GM18507 (cell line): ENCODE data around the gene PLA2R1.
"Not testable (repeated sequence)": the region's sequence is repeated elsewhere in the genome, so short reads cannot be mapped to it uniquely, and the experiment has no call there.

Source experiments
- DNase-seq: peaks from one replicate; pipeline ENCODE4 v3.0.0; 2011; ENCODE audit warnings: low read depth; ENCODE audit not compliant: insufficient read length; ENCODE audit errors: extremely low spot score
- FAIRE-seq: peaks from 2 replicates; lab custom pipeline; 2011; peaks lifted over from hg19 to GRCh38; lab: Jason Lieb, UNC

PLA2R1 gene

DNA sequence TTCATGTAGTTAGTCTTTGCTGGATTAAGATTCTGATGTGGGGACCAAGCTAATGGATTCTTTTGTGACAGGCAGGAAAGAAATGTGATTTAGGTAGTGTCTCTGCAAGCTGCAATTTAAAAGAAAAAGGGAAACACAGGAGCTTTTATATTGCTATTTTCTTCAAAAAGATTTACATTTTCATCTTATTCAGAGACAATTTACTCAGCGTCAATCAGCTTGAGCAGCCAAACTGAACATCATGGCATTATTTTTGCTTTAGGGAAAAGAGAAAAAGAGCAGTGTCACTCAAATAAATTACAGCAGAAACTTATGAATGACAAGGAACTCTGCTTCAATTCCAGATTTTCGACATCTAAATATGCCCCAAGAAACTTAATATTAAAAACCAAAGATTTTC lies 67.4 kb downstream of the PLA2R1 start:
- no peak for FAIRE-seq
- no peak for DNase-seq

DNA sequence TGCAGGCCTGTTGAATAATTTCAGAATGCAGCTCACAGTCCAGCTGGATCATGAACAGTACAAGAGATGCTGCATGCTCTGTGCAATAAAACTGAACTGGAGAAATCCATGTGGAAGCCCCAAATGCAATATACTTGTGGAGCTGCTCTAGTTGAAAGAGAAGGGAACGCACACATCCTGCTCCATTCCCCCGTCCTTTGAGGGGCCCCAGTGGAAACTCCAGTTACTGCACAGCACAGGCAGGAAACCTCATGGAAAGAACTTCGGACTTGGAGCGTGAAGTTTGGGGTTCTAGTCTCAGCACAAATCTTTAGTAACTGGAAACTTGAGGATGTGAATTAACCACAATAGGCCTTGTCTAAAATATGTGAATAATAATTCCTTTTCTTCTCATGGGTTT lies 73.2 kb downstream of the PLA2R1 start:
- no peak for DNase-seq

DNA sequence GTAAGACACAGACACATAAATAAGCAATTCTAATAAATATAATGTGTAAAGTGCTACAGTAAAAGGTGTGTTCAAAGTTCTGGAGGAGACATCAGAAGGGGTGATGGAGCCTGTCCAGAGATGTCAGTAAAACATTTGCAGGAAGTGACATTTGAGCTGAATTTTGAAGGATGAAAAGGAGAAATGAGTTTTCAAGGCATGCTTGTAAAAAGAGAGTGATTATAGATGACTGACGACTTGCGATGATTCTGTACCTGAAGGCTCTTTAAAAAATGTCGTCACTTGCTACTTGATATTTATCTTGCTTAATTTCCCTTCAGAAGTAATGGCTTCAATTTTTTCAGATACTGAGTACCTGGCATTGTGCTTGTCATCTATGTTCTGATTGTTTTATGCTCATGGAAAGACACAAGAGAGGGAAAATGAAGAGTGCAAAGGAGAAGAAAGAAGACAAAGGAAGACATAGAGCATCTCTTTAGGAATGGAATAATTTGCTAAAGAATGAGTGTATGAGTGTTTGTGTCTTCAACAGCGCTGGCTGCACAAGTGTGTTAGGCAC lies 73.9 kb downstream of the PLA2R1 start:
- DNase-seq (no peak), FAIRE-seq (no peak)

More for the DNA sequence above, 73.2 kb downstream of the PLA2R1 start:
- no peak for FAIRE-seq

DNA sequence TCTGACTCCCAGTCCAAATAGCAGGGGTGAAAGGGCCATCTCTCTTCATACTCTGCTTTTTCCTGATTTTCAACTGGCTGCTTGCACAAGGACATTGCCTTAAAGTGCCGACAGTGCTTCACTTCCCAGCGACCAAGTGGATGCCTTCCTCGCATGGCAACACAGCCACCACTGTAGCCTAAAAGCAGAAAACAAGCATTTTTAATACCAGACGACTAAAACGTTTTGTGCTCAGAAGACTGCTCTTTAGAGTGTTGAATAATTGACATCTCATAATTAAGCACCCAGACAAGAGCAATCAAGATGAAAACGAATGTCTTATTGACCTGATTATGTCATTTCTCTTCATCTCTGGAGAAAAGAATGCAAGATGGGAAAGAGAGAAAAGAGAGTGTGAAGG lies 75.2 kb downstream of the PLA2R1 start:
- no peak for DNase-seq
- no peak for FAIRE-seq

DNA sequence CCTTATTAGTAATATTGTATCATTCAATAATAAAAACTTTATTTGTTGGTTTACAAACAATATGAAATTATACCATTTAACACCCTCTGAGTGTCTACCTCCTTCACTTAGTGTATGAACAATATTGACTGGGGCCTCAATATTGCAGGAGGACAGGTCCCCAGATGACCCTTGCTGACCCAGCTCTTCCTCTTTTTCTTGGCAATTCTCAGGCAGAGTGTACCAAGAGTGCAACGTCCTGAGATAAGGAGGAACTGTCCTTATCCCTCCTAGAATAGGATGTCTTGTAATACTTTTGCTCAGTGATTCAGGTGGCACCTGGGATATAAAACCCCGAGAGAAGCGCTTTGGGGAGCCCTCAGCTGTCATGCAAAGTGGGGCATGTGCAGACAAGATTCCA lies 76.8 kb downstream of the PLA2R1 start:
- DNase-seq (no peak), FAIRE-seq (no peak)

DNA sequence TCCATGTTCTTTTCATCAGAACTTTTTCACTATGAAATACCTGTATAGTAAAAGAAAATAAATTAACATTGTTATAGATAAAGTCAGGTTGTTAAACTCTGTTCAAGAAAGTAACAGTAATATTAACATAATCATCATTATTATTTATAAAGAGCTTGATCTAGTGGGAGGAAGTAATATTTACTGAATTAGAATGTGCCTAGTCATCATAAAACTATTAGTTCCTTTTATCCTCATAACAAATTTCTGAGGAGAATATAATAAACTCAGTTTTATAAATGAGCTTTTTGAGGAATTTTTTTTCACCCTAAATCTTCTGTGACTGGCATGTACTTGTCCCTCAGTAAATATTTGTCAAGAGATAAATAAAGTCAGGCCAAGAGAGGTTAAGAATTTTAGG lies 78.4 kb downstream of the PLA2R1 start:
- FAIRE-seq (no peak), DNase-seq (no peak)

DNA sequence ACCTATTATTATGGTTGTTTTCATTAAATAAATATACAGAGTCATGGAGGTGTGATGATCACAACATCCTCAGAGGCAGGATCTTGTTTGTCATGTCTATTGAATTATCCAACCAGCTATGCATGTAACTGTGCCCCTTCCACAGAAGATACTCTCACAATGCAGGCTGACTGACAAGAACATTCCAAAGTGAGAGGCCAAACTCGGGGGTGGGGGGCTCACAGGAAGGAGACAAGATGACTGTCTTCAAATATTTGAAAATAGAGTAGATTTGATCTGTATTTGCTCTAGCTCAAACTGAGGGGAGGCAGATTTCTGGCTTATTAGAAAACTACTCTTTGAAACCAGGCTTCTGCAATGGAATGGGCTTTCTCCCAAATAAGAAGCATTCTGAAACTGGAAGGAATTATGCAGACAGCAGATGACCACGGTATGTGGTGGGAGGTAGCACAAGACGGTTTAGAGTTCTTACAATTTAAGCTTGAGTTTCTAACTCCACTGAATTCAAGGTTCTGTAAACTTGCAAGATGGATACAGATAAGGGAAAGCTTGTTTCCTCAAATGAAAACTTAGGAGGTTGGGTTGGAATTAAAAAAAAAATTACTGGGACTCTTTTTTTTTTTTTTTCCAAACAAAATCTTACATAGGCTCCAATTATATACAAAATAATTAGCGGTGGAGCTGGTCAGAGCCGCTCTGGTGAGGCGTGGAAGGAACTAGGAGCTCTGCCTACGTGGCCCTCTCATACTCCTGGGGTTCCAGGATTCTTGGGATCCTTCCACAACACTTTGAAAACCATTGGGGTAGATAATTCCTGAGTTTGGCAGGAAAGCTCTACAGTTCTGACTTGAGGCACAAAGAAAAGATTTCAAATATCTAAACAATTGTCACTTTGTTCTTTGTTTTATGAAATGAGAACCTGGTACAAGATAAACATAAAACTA lies 79.3 kb downstream of the PLA2R1 start:
- FAIRE-seq (no peak), DNase-seq (no peak)

DNA sequence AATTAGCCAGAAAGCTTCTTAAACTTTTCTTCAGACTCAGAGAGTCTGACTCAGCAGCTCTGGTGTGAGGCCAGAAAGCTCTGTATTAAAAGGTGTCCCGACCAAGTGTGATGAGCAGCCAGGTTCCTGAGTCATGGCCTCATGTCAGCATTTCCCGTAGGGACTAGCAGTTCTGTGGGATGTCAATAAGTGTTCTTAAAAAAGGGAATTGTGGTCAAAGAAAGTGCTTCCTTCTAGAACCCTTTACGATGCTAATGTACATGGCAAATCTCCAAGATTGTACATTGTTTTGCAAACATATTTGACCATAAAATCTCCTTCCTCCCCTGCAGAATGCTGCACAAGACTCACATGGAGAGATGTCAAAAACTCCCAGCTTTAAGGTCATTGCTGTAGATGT lies 80.1 kb downstream of the PLA2R1 start:
- DNase-seq (no peak), FAIRE-seq (no peak)

DNA sequence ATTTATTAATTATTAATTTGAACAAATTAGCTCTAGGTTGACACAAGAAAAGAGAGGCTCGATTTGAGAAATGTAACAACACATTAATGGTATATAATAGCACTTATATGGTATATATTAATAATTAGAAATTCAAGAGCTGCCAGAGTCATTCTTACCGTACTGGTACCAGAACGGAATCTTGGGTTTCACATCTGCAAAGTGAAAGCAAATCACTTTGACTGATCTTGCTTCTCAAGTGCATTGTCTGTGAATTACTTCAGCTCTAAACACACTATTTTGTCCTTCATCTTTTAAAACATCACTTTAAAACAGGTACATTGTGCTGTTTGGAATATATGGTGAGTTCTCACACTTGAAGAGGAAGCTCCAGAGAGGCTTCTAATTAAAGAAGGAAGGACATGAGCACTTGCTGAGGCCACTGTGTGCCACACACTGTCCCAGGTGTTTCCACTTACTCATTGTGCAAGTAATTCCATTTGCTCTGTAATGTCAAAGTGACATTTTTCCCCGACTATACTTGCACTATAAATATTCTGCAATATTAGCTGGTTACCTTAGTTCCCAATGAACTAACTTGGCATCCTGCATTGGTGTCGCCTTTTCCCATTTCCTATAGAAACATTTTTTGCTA lies 85.8 kb downstream of the PLA2R1 start:
- FAIRE-seq, result no peak
- no peak for DNase-seq

DNA sequence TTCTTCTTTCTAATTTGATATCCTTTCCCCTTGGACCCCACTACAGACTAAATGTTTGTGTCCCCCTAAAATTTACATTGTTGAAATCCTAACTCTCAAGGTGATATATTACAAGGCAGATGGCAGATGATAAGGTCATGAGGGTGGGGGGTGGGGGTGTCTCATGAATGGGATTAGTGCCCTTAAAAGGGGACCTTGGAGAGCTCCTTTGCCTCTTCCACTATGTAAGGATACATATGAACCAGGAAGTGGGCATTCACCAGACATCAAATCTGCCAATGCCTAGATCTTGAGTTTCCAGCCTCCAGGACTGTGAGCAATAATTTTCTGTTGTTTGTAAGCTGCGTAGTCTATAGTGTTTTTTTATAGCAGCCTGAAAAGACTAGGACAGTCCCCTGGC lies 89.1 kb downstream of the PLA2R1 start:
- DNase-seq (no peak), FAIRE-seq (no peak)

DNA sequence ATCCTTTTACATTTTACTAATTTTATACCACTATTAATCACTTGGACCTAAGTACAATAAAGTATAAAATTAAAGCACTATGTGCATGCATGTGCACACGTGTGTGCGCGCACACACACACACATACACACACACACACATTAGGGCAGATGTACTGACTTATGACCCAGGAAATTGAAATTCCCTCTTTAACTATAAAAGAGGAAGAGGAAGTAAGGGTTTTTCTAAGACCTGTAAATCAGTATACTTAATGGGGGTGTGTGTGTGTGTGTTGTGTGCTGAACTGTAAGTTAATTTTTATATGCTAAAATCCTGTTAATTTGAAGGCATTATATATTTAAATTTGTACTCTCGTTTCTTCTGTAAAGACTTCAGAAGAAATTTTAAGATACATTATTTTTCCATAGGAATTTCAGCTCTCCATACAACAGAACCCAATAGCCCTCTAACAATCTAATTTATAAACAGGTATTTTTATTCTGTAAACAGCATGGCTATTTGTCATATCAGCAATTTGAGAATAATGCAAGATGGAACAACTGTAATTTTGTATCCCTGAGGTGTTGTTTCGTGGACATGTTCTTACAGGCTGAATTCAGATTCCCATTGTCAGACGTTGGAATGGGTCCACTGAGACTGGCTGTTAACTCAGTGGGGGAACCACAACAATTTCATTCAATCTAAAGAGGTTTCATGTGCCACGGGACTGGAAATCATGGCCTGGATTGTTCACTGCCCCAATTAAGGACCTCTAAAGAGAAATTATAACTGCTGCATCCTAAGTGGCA lies 90.9 kb downstream of the PLA2R1 start:
- DNase-seq (no peak), FAIRE-seq (no peak)

DNA sequence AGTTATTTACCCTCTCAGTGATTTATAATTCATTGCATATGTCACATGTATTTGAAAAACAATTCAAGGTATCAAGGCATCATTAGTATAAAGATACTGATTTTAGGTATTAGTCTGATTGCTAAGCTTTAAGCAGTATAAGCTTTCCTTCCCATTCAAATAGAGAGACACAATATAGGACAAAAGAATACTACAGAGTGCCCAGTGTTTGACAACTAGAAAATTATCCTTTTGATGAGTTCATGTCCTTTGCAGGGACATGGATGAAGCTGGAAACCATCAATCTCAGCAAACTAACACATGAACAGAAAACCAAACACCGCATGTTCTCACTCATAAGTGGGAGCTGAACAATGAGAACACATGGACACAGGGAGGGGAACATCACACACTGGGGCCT lies 91.9 kb downstream of the PLA2R1 start:
- not testable (repeated sequence) for FAIRE-seq

DNA sequence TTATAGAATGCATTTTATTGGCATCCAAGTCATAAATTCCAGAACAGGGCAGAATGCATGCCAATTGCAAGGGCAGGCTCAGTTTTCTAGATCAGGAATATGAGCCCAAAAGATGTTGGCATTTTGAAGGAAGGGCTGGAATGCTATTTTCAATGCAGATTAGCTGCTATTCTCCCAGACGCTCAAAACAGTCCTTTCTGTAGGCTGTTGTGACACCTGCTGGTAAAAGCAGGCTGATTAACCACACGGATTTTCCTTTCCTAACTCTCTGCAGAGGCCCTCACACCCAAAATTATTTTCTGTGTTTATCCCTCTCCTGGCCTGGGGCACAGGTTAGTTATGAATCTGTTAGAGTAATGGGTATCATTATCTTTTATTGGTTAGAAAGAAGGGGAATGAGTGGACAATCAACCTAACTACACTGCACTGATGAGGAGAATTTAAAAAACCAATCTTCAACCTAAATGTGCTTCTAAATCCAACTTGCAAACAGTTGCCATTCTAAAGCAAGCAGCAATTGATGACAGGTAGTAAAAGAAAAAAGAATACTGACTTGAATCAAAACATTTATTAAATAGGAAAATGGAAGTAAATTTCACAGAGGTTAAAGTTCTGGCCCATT lies 94.0 kb downstream of the PLA2R1 start:
- peak; percentile 80 for FAIRE-seq
- DNase-seq, result no peak

More for the DNA sequence above, 91.9 kb downstream of the PLA2R1 start:
- not testable (repeated sequence) for DNase-seq

DNA sequence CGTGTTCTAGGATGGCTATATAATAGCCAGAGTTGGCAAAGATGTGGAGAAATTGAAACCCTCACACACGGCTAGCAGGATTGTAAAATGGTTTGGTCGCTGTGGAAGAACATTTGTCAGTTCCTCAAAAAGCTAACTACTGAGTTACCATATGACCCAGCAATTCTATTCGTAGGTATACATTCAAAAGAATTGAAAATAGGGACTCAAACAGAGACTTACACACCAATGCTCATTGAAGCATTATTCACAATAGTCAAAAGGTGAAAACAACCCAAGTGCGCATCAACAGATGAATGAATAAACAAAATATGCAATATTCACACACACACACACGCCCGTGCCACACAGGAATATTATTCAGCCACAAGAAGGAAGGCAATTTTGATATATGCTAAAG lies 98.7 kb downstream of the PLA2R1 start:
- peak; percentile 79 for FAIRE-seq

DNA sequence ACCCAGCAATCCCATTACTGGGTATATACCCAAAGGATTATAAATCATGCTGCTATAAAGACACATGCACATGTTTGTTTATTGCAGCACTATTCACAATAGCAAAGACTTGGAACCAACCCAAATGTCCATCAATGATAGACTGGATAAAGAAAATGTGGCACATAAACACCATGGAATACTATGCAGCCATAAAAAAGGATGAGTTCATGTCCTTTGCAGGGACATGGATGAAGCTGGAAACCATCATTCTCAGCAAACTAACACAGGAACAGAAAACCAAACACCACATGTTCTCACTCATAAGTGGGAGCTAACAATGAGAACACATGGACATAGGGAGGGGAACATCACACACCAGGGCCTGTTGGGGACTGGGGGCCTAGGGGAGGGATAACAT lies 99.9 kb downstream of the PLA2R1 start:
- not testable (repeated sequence) for FAIRE-seq, DNase-seq

More for the DNA sequence above, 98.7 kb downstream of the PLA2R1 start:
- no peak for DNase-seq

DNA sequence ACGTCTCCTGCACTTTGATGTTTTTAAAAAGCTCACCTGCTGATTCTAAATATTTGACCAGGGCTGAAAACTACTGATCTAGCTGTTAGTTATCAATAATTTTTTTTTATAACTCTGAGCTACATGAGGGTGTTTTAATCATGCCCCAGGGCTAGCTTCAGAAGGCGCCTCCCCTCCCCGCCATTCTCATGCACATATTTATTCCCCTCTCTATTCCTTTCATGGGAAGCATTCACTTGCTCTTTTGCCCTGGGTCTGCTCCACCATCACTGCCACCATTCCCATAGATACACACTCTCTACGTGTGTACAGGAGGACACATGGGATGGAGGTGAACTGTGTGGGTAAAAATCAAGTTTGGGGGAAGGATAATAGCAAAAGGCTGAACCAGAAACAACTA lies 101.0 kb downstream of the PLA2R1 start:
- no peak for DNase-seq
- no peak for FAIRE-seq

DNA sequence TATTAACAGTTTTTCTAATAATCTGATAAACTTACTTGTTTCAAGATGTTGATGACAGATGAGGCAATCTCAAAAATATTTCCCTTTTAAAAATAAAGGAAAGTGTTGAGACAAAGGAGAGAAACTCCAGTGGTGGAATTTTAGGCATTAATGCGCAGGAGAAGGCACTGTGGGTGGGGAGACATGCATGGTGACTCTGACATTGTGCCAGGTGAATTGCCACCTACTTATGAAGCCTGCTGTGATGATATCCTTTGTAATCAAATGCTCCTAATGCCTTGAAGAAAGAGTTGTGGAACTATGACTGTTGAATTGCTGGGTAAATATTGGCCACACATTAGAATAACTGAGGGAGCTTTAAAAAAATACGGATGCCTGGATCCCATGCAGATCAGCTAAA lies 101.4 kb downstream of the PLA2R1 start:
- no peak for DNase-seq
- no peak for FAIRE-seq

DNA sequence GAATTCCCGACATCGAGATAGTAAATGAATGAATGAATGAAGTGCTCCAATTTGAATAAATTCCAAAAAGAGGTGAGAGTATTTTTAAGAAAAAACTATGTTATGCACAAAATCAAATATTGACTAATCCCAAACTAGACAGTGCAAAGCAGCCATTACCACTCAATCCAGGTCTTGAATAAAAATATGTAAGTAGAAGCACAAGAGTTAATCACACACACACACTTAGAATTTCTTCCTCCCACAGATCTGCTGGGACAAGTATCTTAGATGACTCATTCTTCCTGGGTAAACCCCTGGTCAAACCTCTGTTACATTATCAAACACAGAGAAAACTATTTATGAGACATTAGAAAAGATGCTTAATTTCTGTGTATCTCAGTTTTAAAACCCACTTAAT lies 102.0 kb downstream of the PLA2R1 start:
- DNase-seq, result no peak
- FAIRE-seq, result peak; percentile 76

DNA sequence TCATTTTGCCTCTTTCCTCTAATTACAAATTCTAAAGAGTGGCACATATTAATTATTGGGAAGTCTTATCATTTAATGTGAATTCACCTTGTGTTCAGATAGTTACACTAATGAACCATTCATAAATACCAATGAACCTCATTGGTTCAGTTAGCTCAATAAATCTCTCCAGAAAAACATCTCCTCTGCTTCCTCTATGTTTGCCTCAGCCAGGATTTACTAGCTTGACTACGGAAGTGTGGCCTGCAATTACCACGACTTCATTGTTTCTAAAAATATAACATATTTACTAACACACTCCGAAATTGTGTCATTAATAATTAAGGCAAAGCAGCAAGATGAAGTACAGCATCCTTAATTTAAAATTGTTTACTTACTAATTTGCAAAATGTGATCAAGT lies 103.3 kb downstream of the PLA2R1 start:
- no peak for DNase-seq
- FAIRE-seq, result no peak
